HEK293T (cell line): ENCODE data around the gene ATP4A.

Source experiments
- CTCF ChIA-PET: fragments of 350-600 bp; formaldehyde crosslinking; extraction: SDS; loops from one replicate; lab custom pipeline; 2021; ENCODE audit warnings: antibody characterized with exemption, inconsistent platforms; lab: Yijun Ruan, JAX
- POLR2A ChIA-PET: fragments of 350-600 bp; formaldehyde crosslinking; extraction: SDS; loops from one replicate; lab custom pipeline; 2020; ENCODE audit warnings: antibody characterized with exemption, inconsistent platforms; lab: Yijun Ruan, JAX
- DNase-seq: peaks from one replicate; pipeline ENCODE4 v3.0.0; 2012; ENCODE audit warnings: mixed read lengths; ENCODE audit errors: extremely low spot score
- ARNT ChIP-seq: fragments of 450-650 bp; IDR thresholded peaks from 2 replicates; pipeline ENCODE4 v1.6.1; 2017; ENCODE audit warnings: mild to moderate bottlenecking
- BHLHE40 ChIP-seq: fragments of 450-650 bp; IDR thresholded peaks from 2 replicates; pipeline ENCODE4 v1.6.1; 2016; ENCODE audit warnings: mild to moderate bottlenecking, moderate library complexity, borderline replicate concordance
- CTBP1 ChIP-seq: fragments of 450-650 bp; IDR thresholded peaks from 2 replicates; pipeline ENCODE4 v1.6.1; 2016; ENCODE audit warnings: borderline replicate concordance
- ELF4 ChIP-seq: fragments of 450-650 bp; IDR thresholded peaks from 2 replicates; pipeline ENCODE4 v1.6.1; 2017; ENCODE audit warnings: antibody characterized with exemption
- FOXA1 ChIP-seq: fragments of 450-650 bp; IDR thresholded peaks from 2 replicates; pipeline ENCODE4 v1.6.1; 2016; ENCODE audit warnings: mild to moderate bottlenecking
- FOXK2 ChIP-seq: fragments of 450-650 bp; IDR thresholded peaks from 2 replicates; pipeline ENCODE4 v1.6.1; 2016; ENCODE audit warnings: mild to moderate bottlenecking
- FOXM1 ChIP-seq: fragments of 450-650 bp; IDR thresholded peaks from 2 replicates; pipeline ENCODE4 v1.6.1; 2017; ENCODE audit warnings: mild to moderate bottlenecking, borderline replicate concordance
- HDGF ChIP-seq: fragments of 450-650 bp; IDR thresholded peaks from 2 replicates; pipeline ENCODE4 v1.6.1; 2017; ENCODE audit warnings: antibody characterized with exemption, borderline replicate concordance
- L3MBTL2 ChIP-seq: fragments of 450-650 bp; conservative IDR thresholded peaks from 2 replicates; pipeline ENCODE4 v1.6.1; 2016; ENCODE audit warnings: mild to moderate bottlenecking
- LEF1 ChIP-seq: fragments of 450-650 bp; IDR thresholded peaks from 2 replicates; pipeline ENCODE4 v1.6.1; 2017; ENCODE audit warnings: mild to moderate bottlenecking, borderline replicate concordance
- NFRKB ChIP-seq: fragments of 450-650 bp; IDR thresholded peaks from 2 replicates; pipeline ENCODE4 v1.6.1; 2016; ENCODE audit warnings: mild to moderate bottlenecking, moderate library complexity
- SP1 ChIP-seq: fragments of 450-650 bp; IDR thresholded peaks from 2 replicates; pipeline ENCODE4 v1.6.1; 2017
- SUZ12 ChIP-seq: fragments of 450-650 bp; IDR thresholded peaks from 2 replicates; pipeline ENCODE4 v1.6.1; 2016; ENCODE audit warnings: mild to moderate bottlenecking
- TARDBP ChIP-seq: fragments of 450-650 bp; IDR thresholded peaks from 2 replicates; pipeline ENCODE4 v1.6.1; 2016
- ZNF384 ChIP-seq: fragments of 450-650 bp; IDR thresholded peaks from 2 replicates; pipeline ENCODE4 v1.6.1; 2016
- TF ChIP-seq, protein P1 (sequence below): fragments of 450-650 bp; IDR thresholded peaks from 2 replicates; pipeline ENCODE4 v1.6.1; 2016

ATP4A gene

GRCh38 chr19:35565016-35565856 lies 1.8 kb upstream of the ATP4A start:
- TF ChIP-seq L3MBTL2 = no peak
- POLR2A ChIA-PET = no interaction called here
- CTCF ChIA-PET = interaction anchor here (0.7 kb wide), 1 partner anchor 17 kb away, joined by 7 read pairs; no protein-coding TSS in a partner anchor
- DNase-seq = no peak

GRCh38 chr19:35562776-35563175 lies 682 bp downstream of the ATP4A start:
- ChIA-PET POLR2A (no interaction called here), CTCF (no interaction called here)
- TF ChIP-seq, protein P1, sequence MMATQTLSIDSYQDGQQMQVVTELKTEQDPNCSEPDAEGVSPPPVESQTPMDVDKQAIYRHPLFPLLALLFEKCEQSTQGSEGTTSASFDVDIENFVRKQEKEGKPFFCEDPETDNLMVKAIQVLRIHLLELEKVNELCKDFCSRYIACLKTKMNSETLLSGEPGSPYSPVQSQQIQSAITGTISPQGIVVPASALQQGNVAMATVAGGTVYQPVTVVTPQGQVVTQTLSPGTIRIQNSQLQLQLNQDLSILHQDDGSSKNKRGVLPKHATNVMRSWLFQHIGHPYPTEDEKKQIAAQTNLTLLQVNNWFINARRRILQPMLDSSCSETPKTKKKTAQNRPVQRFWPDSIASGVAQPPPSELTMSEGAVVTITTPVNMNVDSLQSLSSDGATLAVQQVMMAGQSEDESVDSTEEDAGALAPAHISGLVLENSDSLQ = no peak
- TF ChIP-seq ZNF384 = no peak
- TF ChIP-seq L3MBTL2 = no peak
- TF ChIP-seq SUZ12 = no peak
- no peak for TF ChIP-seq CTBP1
- no peak for DNase-seq

- CTCF ChIA-PET = no interaction called here
- TF ChIP-seq FOXA1 (no peak), ZNF384 (no peak), FOXM1 (no peak), HDGF (no peak), FOXK2 (no peak), BHLHE40 (no peak), SP1 (no peak), L3MBTL2 (no peak), ARNT (no peak), ELF4 (no peak), LEF1 (no peak), TARDBP (no peak), NFRKB (no peak), SUZ12 (no peak), CTBP1 (no peak)
- TF ChIP-seq, protein P1 = no peak
- DNase-seq = no peak
- POLR2A ChIA-PET = no interaction called here
These were observed 1.1 kb downstream of the ATP4A start for GRCh38 chr19:35562336-35562735.

- ChIA-PET CTCF (no interaction called here), POLR2A (no interaction called here)
- no peak for DNase-seq
- no peak for TF ChIP-seq FOXK2
- TF ChIP-seq TARDBP = no peak
- TF ChIP-seq HDGF = no peak
- no peak for TF ChIP-seq ZNF384
- no peak for TF ChIP-seq ELF4
- TF ChIP-seq BHLHE40 = no peak
- no peak for TF ChIP-seq FOXA1
- TF ChIP-seq NFRKB = no peak
- TF ChIP-seq ARNT = no peak
- no peak for TF ChIP-seq SUZ12
- no peak for TF ChIP-seq LEF1
- TF ChIP-seq CTBP1 = no peak
- TF ChIP-seq, protein P1 = no peak
These were observed 2.0 kb downstream of the ATP4A start for GRCh38 chr19:35561436-35561835.

- DNase-seq = no peak
- ChIA-PET CTCF (no interaction called here), POLR2A (no interaction called here)
- TF ChIP-seq NFRKB = no peak
- no peak for TF ChIP-seq TARDBP
- TF ChIP-seq SUZ12 = no peak
- TF ChIP-seq L3MBTL2 = no peak
- TF ChIP-seq BHLHE40 = no peak
- TF ChIP-seq HDGF = no peak
- TF ChIP-seq SP1 = no peak
- no peak for TF ChIP-seq ARNT
- TF ChIP-seq FOXM1 = no peak
- no peak for TF ChIP-seq FOXA1
- no peak for TF ChIP-seq FOXK2
- TF ChIP-seq ZNF384 = no peak
- no peak for TF ChIP-seq CTBP1
- TF ChIP-seq, protein P1 = no peak
- no peak for TF ChIP-seq LEF1
- no peak for TF ChIP-seq ELF4
These were observed 2.8 kb downstream of the ATP4A start for GRCh38 chr19:35560677-35561076.

DNA sequence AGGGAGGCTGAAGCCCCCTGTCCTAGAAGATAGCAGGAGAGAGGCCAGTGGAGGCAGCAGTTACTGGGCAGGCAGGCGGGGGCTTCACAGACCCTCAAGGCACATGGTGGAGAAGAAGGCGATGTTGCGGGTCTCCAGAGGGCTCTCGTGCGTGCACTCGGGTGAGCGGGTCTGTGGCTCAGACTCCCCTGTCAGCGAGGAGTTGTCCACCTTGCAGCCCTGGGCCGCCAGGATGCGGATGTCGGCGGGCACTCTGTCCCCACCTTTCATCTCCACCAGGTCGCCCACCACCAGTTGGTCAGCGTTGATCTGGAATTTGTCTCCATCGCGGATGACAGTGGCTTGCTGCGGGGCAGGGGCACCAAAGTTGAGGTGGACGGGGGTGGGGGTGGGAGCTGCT lies 3.2 kb downstream of the ATP4A start:
- ChIA-PET CTCF (no interaction called here), POLR2A (no interaction called here)
- no peak for TF ChIP-seq L3MBTL2
- TF ChIP-seq NFRKB = no peak
- no peak for TF ChIP-seq TARDBP
- no peak for TF ChIP-seq LEF1
- no peak for TF ChIP-seq SUZ12
- DNase-seq = no peak
